ENCODE measurements around the gene WWC2.

The WWC2 gene

DNA sequence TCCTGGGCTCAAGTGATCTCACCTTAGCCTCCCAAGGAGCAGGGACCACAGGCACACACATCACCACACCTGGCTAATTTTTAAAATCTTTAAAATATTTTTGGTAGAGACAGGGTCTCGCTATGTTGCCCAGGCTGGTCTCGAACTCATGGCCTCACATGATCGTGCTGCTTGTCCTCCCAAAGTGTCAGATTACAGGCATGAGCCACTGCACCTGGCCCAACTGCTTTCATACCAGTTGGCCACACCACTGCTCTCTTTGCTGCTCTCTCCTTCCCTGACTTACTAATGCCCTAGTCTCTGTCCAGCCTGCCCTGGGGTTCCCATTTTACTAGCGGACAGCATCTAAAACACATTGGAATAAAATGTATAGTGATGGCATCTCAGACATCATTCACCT, 153.9 kb downstream of the WWC2 start:
- no peak overlapping the region for H3K4me3 ChIP-seq (ENCODE audit: low read depth, low read length)
- TF ChIP-seq, protein P1, sequence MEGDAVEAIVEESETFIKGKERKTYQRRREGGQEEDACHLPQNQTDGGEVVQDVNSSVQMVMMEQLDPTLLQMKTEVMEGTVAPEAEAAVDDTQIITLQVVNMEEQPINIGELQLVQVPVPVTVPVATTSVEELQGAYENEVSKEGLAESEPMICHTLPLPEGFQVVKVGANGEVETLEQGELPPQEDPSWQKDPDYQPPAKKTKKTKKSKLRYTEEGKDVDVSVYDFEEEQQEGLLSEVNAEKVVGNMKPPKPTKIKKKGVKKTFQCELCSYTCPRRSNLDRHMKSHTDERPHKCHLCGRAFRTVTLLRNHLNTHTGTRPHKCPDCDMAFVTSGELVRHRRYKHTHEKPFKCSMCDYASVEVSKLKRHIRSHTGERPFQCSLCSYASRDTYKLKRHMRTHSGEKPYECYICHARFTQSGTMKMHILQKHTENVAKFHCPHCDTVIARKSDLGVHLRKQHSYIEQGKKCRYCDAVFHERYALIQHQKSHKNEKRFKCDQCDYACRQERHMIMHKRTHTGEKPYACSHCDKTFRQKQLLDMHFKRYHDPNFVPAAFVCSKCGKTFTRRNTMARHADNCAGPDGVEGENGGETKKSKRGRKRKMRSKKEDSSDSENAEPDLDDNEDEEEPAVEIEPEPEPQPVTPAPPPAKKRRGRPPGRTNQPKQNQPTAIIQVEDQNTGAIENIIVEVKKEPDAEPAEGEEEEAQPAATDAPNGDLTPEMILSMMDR (IDR thresholded peaks at IDR 0.05; ENCODE audit: low read depth, low read length) = no peak
- in situ Hi-C loops (cut with HindIII; ENCODE audit: low sequenced_read_pairs) = loop anchor here (25.0 kb wide), 1 partner anchor 316 kb away; no protein-coding TSS in a partner anchor
- DNase-seq (ENCODE audit: low read depth, low spot score) = no peak

DNA sequence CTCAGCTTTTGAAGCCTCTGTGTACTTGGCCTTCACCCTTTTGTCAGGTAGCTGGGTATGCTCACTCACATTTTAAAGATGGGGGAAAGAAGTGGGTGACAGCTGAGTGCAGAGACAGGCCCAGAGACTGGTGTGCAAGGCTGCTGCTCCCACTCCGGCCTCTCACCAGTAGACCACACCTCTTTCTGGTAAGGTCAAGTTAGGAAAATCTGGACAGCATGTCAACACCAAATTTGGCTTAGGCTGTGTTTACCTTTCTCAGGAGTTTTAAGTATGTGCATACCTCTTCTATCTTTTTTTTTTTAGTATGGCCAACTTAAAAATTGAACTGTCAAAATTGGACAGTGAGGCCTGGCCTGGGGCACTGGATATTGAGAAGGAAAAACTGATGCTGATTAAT, 154.4 kb downstream of the WWC2 start:
- in situ Hi-C loops (cut with HindIII; ENCODE audit: low sequenced_read_pairs) = loop anchor here (25.0 kb wide), 1 partner anchor 316 kb away; no protein-coding TSS in a partner anchor
- no peak for DNase-seq (ENCODE audit: low read depth, low spot score)
- TF ChIP-seq, protein P1 (IDR thresholded peaks at IDR 0.05; ENCODE audit: low read depth, low read length) = no peak
- H3K4me3 ChIP-seq (ENCODE audit: low read depth, low read length) = no peak overlapping the region

DNA sequence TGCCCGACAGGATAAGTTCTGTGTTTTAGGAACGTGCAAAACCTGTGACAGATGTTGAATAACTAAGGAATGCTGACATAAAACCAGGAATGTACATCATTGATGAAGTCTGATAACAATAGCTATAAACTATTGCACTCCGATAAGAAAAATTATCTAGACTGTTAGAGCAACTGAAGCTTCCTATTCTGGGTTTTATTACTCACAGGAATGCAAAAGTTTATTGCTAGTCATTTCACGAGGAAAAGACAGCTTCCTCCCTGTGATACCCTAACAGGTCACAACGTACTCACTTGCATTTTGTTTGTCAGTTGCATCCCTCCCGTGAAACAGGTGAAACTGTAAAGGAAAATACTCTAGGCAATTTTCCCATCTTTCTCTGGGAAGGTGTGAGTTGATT, 155.1 kb downstream of the WWC2 start:
- DNase-seq (ENCODE audit: low read depth, low spot score) = no peak
- TF ChIP-seq, protein P1 (IDR thresholded peaks at IDR 0.05; ENCODE audit: low read depth, low read length) = no peak
- in situ Hi-C loops (cut with HindIII; ENCODE audit: low sequenced_read_pairs) = loop anchor here (25.0 kb wide), 1 partner anchor 317 kb away; no protein-coding TSS in a partner anchor
- H3K4me3 ChIP-seq (ENCODE audit: low read depth, low read length) = no peak overlapping the region

DNA sequence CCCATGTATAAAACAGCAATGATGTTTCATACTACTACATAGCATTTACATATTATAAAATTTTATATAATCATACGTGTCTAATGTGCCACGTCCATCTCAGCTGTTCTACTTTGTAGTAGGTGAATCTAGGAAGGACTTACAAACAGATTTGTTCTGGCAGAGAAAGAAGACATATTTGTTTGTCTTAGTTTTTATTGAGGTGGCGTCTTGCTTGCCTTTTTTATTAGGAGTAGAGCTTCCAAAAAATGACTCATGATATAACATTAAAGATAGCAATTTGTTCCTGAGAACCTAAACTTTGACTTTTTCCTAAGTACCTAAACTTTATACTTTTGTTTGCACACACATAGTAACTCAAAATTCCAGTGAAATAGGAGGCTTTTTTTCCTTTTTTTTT, 156.4 kb downstream of the WWC2 start:
- H3K4me3 ChIP-seq (ENCODE audit: low read depth, low read length) = no peak overlapping the region
- in situ Hi-C loops (cut with HindIII; ENCODE audit: low sequenced_read_pairs) = loop anchor here (25.0 kb wide), 1 partner anchor 318 kb away; no protein-coding TSS in a partner anchor
- TF ChIP-seq, protein P1 (IDR thresholded peaks at IDR 0.05; ENCODE audit: low read depth, low read length) = no peak
- no peak for DNase-seq (ENCODE audit: low read depth, low spot score)

DNA sequence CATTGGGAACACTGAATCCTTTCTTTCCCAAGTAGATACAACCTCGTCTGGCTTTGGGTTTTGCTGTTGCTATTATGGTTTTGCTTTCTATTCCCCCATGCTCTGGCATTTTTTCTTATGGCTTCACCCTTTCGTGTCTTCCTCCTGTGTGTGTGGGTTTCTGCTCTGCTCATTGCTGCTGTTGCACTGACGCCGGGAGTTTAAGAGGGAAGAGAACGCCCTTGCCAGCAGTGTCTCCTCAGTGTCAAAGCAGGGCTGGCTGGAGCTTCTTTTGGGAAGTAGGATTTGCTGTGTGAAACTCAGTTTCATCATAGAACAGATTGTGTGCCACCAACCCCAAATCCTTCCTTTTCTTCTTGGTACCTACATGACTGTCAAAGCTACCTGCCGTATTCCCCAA, 157.3 kb downstream of the WWC2 start:
- in situ Hi-C loops (cut with HindIII; ENCODE audit: low sequenced_read_pairs) = loop anchor here (25.0 kb wide), 1 partner anchor 319 kb away; no protein-coding TSS in a partner anchor
- TF ChIP-seq, protein P1 (IDR thresholded peaks at IDR 0.05; ENCODE audit: low read depth, low read length) = no peak
- no peak for DNase-seq (ENCODE audit: low read depth, low spot score)
- H3K4me3 ChIP-seq (ENCODE audit: low read depth, low read length) = no peak overlapping the region

DNA sequence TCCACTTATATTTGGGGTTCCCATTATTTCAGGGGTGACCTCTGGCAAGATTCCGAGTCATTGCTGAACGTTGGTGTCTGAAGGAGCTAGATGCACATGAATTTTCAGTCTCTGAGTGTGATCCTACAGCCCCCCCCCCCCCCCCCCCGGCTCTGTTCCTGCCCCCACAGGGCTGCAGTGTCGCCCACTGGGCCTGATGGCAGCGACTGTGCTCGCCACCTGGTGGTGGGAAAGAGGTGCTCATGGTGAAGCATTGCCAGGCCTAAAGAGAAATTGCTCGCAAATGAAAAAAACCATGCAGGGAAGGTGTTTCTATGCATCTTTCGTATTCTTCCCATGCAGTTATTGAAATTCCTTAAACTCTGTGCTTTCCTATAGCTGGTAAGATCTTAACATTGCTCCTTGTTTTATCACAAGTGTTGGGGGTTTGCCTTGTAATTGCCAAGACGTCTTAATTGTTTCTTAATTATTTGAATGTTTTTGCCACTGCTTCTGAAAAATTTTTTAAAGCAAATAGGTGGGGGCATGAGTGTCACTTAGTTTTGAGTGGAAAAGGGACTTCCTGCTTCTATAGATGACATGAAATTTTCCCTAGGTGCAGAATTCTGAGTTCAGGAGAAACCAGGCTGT, 157.8 kb downstream of the WWC2 start:
- peak; percentile 40 for DNase-seq (ENCODE audit: low read depth, low spot score)
- TF ChIP-seq, protein P1 (IDR thresholded peaks at IDR 0.05; ENCODE audit: low read depth, low read length) = peak; percentile 82
- in situ Hi-C loops (cut with HindIII; ENCODE audit: low sequenced_read_pairs) = loop anchor here (25.0 kb wide), 1 partner anchor 320 kb away; no protein-coding TSS in a partner anchor
- H3K4me3 ChIP-seq (ENCODE audit: low read depth, low read length) = no peak overlapping the region
